ENCODE results near the gene TAS1R2.

DNA sequence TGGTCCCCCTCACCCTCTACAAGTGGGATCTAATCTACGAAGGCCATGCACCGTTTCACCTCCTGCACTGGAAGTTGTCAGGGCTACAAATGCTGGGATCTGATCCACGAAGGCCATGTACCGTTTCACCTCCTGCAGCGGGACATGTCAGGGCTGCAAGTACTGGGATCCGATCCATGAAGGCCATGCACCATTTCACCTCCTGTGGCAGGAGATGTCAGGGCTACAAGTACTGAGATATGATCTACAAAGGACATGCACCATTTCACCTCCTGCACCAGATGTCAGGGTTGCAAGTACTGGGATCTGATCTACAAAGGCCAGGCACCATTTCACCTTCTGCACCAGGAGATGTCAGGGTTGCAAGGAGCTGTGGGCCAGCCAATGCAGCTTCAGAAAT, 35.9 kb upstream of the TAS1R2 start:
- TF ChIP-seq, protein P1, sequence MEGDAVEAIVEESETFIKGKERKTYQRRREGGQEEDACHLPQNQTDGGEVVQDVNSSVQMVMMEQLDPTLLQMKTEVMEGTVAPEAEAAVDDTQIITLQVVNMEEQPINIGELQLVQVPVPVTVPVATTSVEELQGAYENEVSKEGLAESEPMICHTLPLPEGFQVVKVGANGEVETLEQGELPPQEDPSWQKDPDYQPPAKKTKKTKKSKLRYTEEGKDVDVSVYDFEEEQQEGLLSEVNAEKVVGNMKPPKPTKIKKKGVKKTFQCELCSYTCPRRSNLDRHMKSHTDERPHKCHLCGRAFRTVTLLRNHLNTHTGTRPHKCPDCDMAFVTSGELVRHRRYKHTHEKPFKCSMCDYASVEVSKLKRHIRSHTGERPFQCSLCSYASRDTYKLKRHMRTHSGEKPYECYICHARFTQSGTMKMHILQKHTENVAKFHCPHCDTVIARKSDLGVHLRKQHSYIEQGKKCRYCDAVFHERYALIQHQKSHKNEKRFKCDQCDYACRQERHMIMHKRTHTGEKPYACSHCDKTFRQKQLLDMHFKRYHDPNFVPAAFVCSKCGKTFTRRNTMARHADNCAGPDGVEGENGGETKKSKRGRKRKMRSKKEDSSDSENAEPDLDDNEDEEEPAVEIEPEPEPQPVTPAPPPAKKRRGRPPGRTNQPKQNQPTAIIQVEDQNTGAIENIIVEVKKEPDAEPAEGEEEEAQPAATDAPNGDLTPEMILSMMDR (conservative IDR thresholded peaks at IDR 0.05) = no peak
- TF ChIP-seq ZFX (IDR thresholded peaks at IDR 0.05) = no peak

All from C4-2B (cell line).